Coronary artery (tissue), 2 donors: Measurements from ENCODE around the gene PLEKHG5.
A peak's percentile ranks its signal among the peaks of the same experiment; 100 is the strongest.

Source experiments
- DNase-seq: peaks from one replicate; pipeline ENCODE4 v3.0.0-alpha.2; 2017; ENCODE audit warnings: low spot score
- H3K27ac ChIP-seq, 2 donors: fragments of 200-600 bp; sonication (generic); one replicate each; pipeline ENCODE4 v1.5.1; 2016 to 2019
- H3K4me3 ChIP-seq: fragments of 200-600 bp; sonication (generic); 2 replicates; pipeline ENCODE4 v1.5.1; 2016; ENCODE audit warnings: mild to moderate bottlenecking, moderate library complexity
- TF ChIP-seq, protein P1 (sequence below): fragments of 200-600 bp; sonication (generic); IDR thresholded peaks from one replicate; pipeline ENCODE4 v1.5.1; 2019; ENCODE audit warnings: antibody characterized with exemption

PLEKHG5 gene

DNA sequence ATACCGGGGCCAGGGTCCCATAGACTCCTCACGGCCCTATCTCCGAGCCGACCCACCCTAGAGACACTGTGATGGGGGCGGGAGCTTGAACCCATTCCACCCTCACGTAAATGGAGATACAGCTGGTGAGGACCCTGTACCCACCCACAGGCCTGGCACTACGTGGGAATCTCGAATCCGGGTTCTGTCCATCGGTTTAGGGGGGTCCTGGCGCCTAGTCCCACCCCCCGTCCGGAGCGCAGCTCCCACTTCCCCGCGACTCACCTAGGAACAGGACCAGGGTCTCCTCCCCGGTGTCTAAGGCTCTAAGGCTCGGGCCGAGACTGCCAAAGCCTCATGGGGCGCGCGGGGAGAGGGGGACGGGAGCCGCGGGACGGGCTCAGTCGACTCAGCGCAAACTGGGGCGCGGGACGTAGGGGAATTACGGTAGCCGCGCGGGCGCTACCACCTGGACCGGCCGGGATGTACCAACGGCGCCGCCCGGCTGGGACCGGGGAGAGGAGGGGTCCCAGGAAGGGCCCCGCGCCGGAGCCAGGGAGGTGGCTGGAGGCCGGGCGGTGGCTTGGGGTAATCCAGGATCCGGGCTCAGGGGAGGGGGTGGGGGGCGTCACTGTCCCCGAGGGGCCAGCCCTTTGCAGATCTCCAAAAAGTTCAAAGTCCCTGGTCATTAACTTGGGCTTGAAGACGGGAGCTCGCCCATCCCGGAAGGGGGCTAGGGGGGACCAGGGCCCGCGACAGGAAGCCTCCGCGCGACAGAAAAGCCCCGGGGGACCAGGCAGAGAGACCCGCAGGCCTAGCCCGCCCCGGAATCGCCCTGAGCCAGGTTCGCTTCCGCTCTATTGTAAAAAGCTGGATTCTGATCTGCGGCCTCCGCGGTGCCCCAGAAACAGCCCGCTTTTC, 1.0 kb downstream of the PLEKHG5 start:
- TF ChIP-seq, protein P1, sequence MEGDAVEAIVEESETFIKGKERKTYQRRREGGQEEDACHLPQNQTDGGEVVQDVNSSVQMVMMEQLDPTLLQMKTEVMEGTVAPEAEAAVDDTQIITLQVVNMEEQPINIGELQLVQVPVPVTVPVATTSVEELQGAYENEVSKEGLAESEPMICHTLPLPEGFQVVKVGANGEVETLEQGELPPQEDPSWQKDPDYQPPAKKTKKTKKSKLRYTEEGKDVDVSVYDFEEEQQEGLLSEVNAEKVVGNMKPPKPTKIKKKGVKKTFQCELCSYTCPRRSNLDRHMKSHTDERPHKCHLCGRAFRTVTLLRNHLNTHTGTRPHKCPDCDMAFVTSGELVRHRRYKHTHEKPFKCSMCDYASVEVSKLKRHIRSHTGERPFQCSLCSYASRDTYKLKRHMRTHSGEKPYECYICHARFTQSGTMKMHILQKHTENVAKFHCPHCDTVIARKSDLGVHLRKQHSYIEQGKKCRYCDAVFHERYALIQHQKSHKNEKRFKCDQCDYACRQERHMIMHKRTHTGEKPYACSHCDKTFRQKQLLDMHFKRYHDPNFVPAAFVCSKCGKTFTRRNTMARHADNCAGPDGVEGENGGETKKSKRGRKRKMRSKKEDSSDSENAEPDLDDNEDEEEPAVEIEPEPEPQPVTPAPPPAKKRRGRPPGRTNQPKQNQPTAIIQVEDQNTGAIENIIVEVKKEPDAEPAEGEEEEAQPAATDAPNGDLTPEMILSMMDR: peak; percentile 0
- Histone ChIP-seq H3K4me3 (peak overlapping the region; percentile 75), H3K27ac (peak overlapping the region in 1 of 2 donors; percentile 30)
- no peak for DNase-seq

DNA sequence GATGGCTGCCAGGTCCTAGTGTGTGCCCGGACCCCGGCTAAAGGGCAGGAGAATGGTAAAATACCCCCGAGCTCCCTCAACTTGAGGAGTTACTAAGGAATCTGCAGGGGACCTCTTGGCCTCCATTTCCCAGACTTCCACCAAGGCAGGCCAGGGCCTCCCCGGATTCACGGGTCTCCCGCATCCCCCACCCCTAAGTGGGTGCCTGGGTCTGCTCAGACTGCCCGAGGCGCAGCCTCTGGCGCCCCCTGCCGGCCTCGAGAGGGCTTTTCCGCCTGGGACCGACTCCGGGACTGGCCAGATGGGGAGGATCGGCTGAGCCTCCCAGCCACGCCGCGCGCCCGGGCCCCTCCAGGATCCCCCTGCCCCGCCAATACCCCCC, 1.7 kb downstream of the PLEKHG5 start:
- no peak for DNase-seq
- H3K27ac ChIP-seq: no peak overlapping the region
- TF ChIP-seq, protein P1: peak; percentile 73

DNA sequence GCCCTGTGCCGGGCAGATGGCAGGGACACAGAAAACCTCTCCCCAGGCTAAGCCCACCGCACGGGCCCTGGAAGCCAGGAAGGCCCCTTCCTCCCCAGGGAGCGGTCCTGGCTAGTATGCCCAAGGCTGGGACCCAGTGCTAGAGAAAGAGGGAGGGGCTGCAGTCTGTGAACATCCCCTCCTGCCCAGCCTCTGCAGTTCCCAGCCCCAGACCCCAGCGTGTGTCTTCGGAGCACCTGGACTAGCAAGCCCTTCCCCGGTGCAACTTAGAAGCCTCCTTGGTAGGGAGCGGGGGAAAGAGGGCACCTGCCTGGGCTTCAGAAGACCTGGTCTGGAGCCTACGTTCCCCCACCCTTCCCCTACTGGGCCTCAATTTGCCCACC, 2.1 kb downstream of the PLEKHG5 start:
- no peak for DNase-seq
- TF ChIP-seq, protein P1: no peak
- H3K4me3 ChIP-seq: no peak overlapping the region
- H3K27ac ChIP-seq: no peak overlapping the region

More for the DNA sequence above, 1.7 kb downstream of the PLEKHG5 start:
- H3K4me3 ChIP-seq: peak overlapping the region; percentile 75

DNA sequence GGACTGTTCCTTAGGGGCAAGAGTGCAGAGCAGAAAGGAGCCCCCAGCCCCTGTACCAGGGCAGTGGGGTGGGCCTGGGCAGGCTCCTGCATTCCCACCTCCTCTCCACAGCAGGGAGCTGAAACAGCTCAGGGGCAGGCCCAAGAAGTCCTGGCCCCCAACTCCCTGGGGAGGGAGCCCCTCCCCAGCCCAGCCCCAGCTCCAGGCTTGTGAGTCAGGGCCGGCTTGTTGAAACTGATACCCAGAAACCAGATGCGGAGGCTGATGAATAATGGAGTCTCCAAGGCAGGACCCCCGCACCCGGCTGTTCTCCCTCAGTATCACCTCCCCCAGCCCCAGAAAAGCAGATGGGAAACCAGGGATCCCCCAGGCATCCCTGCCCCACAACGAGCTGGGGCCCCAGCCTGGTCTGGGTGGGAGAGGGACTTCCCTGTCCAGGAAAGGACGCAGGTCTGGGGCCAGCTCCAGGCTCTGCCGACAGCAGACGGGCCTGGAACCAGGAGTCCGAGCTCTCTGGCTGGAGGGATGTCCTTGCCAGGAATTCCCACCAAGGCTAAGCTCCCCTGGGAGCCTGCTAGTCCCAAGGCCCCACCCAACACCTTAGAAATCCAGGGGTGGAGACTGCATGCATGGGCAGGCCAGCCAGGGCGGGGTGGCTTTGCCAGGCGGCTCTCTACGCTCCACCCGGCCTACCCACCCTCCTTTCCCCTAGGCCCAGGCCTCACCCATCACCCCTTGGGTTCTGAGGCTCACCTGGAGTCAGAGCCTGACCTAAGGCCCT, 2.7 kb downstream of the PLEKHG5 start:
- H3K27ac ChIP-seq: no peak overlapping the region
- no peak overlapping the region for H3K4me3 ChIP-seq
- TF ChIP-seq, protein P1: no peak
- DNase-seq: no peak

DNA sequence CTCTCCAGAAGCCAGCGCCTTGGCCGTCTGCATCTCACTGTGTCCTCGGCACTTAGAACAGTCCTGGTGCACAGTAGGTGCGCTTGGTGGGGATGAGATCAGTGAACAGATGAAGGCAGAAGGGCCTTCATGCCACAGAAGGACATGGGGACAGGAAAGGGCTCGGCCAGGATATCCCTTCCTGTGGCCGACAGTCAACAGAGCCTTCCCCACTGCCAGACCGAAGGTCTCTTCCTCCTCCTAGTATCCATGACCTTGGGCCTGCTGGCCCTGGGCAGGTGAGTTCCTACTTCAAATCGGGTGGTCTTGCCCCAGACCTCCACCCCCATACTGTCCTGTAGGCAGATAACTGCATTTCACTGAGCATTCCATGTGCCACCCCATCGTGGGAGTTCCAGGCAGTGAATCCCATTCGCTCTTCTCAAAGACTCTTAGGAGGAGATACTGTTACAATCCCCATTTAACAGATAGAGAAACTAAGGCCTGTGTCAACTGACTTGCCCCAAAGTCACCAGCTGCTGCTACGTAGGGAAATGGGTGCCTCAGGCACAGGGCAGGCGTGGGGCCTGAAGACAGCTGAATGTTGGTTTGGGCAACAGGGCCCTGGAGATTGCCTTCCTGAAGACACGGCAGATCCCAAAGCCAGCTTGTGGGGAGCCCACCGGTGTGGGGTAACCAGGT, 3.5 kb downstream of the PLEKHG5 start:
- TF ChIP-seq, protein P1: no peak

DNA sequence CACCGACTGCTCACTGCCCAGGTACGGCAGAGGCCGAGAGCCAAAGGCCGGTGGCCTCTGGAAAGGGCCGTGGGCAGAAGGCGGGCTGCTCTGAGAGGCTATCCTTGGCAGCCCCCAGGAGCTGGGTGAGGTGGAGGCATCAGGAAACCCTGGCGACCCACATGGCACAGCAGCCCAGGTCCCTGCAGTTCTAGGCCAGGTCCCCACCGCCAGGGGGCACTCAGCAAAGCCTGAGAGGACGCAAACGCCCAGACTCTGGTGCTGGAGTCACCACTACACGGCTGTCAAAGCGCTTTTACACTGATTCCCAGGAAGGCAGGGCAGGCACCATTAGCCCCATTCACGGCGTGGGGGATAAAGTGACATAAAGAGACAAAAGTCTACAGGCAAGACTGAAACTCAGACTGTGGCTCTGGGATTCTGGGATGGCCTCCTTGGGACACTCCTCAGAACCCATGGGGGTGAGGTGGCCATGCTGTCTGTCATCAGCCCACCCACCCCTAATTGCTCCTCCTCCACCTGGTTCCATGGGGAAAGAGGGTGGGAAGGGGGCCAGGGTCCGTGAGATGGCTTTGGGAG, 4.9 kb downstream of the PLEKHG5 start:
- Histone ChIP-seq H3K27ac (no peak overlapping the region), H3K4me3 (peak overlapping the region; percentile 69)
- TF ChIP-seq, protein P1: peak; percentile 77
- no peak for DNase-seq

More for the DNA sequence above, 3.5 kb downstream of the PLEKHG5 start:
- no peak overlapping the region for H3K27ac ChIP-seq
- DNase-seq: no peak
- no peak overlapping the region for H3K4me3 ChIP-seq
